Measurements from ENCODE around the gene DDX31.

Gene DDX31

GRCh38 chr9:132671620-132672412 is 2.0 kb upstream of the DDX31 start:
- no peak for DNase-seq

GRCh38 chr9:132670457-132671391 is 941 bp upstream of the DDX31 start, which contains the start of gene GTF3C4:
Gene GTF3C4, plus strand, starts transcription at chr9:132670464. Its CDS starts 135 bp downstream, at chr9:132670599.
- no peak for DNase-seq

- DNase-seq: no peak
Observed at GRCh38 chr9:132669319-132669697, 475 bp downstream of the DDX31 start.

- no peak for DNase-seq
Observed at GRCh38 chr9:132663851-132664250, 5.9 kb downstream of the DDX31 start.

GRCh38 chr9:132663117-132663516 is 6.7 kb downstream of the DDX31 start:
- no peak for DNase-seq

GRCh38 chr9:132662152-132662945 is 7.4 kb downstream of the DDX31 start:
- DNase-seq: no peak

GRCh38 chr9:132656299-132656698 is 13.5 kb downstream of the DDX31 start:
- no peak for DNase-seq

GRCh38 chr9:132651259-132651658 is 18.5 kb downstream of the DDX31 start:
- peak in 1 of 2 donors; percentile 28 for DNase-seq

- no peak for DNase-seq
Observed at GRCh38 chr9:132648685-132649084, 21.1 kb downstream of the DDX31 start.

GRCh38 chr9:132648283-132648682 is 21.5 kb downstream of the DDX31 start:
- DNase-seq: no peak

GRCh38 chr9:132647806-132648205 is 22.0 kb downstream of the DDX31 start:
- no peak for DNase-seq

- no peak for DNase-seq
Observed at GRCh38 chr9:132647355-132647754, 22.4 kb downstream of the DDX31 start.

GRCh38 chr9:132646726-132647125 is 23.1 kb downstream of the DDX31 start:
- no peak for DNase-seq

- no peak for DNase-seq
Observed at GRCh38 chr9:132645711-132646110, 24.1 kb downstream of the DDX31 start.

- no peak for DNase-seq
Observed at GRCh38 chr9:132645306-132645705, 24.5 kb downstream of the DDX31 start.

GRCh38 chr9:132644251-132644650 is 25.5 kb downstream of the DDX31 start:
- no peak for DNase-seq

GRCh38 chr9:132641216-132641615 is 28.6 kb downstream of the DDX31 start:
- DNase-seq: no peak

- no peak for DNase-seq
Observed at GRCh38 chr9:132639322-132639721, 30.5 kb downstream of the DDX31 start.

GRCh38 chr9:132638240-132638639 is 31.5 kb downstream of the DDX31 start:
- no peak for DNase-seq

GRCh38 chr9:132637801-132638200 is 32.0 kb downstream of the DDX31 start:
- no peak for DNase-seq

GRCh38 chr9:132637351-132637750 is 32.4 kb downstream of the DDX31 start:
- no peak for DNase-seq

- no peak for DNase-seq
Observed at GRCh38 chr9:132634327-132634726, 35.5 kb downstream of the DDX31 start.

Data from inflammatory macrophage treated with lipopolysaccharide for 1 hour (primary cell).